Measurements from ENCODE around the gene ATP8A1.

Gene ATP8A1

DNA sequence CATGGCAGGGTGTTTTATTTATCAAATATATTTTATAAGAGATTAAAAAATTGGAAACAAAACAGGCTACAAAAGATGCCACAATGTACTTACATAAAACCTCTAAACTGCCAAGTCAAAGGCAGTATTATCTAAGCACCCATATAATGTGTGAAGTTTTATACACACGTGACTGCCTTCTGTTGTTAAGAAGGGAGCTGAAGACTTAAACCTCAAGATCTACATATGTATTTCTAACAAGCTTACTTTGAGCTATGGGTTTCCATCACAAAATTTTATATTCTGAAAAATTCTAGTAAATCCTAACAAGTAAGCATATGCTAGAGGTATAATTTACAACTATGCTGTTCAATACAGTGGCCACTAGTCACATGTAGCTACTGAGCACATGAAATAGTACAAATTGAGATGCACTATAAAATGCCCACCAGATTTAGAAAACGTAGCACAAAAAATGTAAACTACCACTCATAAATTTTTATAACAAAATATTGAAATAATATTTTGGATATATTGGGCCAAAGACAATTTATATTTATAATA, 9.8 kb downstream of the ATP8A1 start:
- no peak for DNase-seq

DNA sequence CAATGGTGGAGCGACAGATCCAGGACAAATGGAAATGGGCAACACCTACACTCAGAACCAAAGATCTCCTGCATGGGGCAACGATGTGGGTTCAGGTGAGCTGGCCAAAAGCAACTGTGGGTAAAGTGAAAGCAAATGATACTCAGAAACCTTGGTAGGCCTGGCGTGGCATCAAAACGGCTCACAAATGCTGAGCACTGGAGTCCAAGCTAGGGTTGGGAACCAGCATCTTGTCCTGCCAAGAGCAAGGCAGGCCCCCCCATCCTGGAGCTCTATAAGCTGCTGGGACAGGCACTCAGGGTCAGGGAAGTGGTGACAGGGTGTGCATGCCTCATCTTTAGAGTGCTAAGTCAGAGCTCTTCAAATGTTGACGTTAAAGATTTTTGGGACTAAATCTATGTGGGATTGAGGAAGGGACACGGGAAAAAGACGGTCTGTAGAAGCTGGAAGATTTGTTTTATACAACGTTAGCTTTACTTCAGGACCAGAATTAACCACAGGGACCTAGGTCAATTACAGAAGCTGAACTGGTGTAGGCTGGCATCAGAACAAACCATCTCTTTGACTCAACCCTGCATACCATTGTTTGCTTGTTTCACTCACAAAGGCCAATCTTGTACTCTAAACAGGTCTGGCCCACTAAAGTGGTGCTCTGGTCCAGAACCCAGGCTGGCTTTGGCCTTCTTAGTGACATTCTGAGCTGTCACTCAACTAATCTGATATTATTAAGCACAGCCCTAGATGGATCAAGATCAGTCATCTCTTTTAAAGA, 10.7 kb downstream of the ATP8A1 start:
- DNase-seq = no peak

DNA sequence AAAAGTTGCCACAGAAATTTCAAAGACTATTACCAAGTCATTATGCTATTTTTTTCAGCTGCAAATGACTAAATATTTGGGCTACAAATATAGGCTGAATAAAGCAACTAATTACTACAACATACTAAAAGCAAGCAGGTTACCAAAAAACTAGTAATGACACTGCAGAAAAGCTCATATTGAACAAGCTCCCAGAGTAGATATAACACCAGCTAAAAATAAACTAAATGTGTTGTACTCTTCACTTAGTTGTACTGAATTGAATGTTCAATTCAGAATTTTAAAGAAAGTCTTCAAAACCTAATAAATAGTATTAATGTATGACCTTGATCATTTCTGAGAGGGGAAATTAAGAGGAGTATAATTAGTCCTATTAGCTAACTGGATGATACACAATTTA, 12.0 kb downstream of the ATP8A1 start:
- DNase-seq = no peak

DNA sequence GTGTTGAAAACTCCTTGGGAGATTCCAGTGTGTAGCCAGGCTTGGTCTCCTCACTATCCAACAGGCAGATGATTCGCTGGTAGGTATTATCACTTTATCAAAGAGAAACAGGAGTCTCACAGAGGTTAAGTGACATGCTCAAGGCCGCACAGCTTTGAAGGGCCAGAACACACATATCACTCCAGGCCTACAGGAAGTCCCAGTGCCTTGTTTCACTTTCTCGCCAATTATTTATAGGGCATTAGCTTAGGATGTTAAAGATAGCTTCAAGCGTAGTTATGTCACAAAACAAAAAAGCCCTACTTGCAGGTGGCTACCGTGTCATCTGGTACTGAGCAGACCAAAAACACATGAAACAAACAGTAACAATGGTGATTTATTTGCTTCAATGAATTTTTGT, 13.2 kb downstream of the ATP8A1 start:
- DNase-seq = no peak

DNA sequence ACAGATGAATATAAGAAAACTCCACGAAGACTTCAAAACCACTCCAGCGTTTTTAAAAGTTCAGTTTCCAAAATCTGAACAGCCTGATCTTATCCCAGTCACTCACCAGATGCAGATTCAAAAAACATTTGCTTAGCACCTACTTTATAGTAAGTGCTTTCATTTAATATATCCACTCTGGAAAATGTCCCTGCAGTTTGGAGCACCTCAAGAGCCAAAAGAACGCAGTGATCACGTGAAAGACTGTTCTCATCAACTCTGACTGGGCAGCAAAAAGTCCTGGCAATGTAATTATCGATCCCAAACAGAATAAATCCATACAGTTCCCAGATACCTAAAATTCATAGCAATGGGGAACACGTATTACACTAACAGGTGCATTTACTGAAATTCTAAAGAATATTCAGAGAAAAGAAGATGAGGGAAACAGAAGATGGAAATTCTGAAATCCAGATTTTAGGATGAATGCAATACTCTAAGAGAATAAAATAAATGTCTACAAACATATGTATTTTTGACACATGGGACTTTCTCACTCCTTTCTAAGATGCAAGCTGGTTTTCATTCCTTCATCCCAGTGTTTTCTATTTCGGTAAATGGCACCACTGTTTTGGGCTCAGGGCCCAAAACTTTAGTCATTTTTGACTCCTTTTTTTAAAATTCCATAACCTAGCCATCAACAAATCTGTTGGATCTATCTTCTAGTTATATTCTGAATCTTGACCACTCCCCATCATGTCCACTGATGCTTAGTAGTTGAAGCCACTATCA, 13.9 kb downstream of the ATP8A1 start:
- DNase-seq = no peak

DNA sequence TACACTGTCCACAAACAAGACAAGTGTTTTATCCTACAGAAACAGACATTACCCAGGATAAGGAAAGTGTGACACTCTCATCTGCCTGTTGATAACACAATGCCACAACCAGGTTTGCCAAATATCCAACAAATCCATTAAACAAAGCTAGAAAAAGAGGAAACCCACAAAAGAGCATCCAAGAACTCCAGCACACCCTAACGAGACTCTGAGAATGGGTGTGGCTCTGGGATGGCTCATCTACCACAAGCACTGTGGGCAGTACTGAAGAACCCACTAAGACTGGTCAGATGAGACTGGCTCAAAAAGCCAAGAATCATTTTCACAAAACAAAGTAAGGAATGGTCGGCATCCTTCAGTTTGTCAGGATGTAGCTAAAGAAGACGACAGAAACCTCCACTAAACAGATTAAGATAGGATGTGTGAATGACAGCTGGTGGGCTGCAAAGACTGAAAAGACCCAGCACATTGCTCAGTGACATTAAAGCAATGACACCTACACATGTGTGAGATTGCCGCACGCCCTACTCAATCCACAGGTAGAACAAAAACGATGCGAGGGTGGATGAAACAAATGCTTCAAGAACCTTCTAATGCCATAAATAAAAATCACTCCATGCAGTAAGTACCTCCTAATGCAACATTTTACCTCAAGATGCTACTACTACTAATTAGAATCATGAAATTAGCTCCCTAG, 14.7 kb downstream of the ATP8A1 start:
- no peak for DNase-seq

DNA sequence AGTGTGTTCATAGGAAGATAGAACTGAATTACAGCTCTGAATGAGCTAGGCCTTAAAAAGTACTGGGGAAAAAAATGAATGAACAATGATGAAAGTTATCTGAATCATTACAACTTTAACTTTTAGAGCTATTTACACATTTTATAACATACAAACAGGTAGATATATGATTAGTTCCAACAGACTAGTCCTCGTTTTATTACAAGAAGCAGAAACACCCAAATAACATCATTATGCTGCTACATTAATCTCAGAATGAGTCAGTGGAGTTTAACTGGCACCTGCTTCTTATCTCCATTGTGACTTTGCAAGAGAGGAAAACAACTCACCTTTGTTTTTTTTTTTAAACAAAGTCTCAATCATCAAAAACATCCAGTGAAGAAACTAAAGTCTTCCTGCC, 15.2 kb downstream of the ATP8A1 start:
- DNase-seq = no peak

DNA sequence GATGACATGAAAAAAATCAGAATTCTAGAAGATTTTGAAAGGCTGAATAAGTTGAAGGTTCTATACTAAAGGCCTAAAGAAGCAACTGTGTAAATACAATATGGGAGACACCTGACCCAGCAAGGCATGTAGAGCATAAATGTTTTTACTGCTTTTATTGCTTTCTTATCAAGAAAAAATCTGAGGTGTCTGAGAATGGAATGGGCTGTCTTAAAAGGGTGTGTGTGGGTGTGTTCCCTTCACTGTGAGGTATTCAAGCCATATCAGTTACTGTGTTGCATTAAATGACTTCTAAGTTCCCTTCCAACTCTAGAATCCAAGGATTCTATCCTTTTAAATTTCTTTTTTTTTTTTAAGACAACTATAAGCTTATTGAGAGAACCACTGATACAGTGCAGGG, 15.7 kb downstream of the ATP8A1 start:
- no peak for DNase-seq

DNA sequence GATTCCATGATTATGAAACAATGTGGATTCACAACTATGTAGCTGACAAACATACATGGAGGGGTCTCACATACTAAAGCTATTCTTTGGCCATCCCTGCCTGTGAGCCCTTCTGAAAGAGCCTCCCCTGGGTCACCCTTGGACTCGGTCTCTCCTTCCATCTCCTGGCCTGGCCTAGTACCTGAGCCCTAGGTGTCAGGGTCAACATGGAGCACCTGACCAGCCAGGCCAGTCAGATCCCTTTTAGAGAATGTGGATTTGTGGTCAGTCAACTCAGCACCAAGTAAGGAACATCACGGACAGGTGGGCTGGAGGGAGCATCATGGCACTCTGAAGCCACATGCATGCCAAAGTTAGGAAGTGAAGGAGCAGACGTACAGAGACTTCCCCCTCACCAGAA, 16.3 kb downstream of the ATP8A1 start:
- no peak for DNase-seq

DNA sequence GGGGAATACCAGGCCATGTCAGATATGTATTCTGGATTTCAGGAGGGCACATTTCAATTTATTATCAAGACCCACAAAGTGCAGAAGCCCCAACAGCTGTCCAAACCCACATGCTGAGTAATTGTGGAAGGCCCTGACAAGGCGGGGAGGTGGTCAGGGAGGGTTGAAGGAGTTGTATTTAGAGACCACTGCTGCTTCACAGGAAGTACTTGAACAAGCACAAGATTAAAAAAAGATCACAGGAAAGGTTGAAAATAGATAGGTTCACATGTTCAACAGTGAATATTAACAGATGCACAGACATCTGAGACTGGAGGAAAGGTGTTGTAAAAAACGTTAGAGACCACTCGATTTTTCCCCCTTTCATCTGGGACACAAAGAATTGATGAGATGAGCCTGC, 17.9 kb downstream of the ATP8A1 start:
- DNase-seq = no peak

DNA sequence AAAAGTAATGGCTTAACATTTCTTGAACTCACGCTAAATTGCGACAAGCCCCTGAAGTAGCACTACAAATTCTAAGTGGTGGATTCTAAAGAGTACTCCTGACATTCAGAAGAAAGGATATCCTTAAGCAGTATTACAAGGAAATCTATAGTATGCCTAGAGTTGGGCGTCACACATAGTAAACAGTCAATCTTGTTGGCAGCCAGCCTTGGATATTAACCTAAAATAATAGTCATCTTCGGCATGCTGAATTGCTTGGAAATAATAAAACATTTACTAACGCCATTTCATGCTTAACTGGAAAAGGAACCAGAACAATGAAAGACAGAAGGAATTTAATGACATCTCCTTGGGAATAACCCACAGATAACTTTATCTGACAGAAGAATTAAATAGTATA, 18.6 kb downstream of the ATP8A1 start:
- no peak for DNase-seq

DNA sequence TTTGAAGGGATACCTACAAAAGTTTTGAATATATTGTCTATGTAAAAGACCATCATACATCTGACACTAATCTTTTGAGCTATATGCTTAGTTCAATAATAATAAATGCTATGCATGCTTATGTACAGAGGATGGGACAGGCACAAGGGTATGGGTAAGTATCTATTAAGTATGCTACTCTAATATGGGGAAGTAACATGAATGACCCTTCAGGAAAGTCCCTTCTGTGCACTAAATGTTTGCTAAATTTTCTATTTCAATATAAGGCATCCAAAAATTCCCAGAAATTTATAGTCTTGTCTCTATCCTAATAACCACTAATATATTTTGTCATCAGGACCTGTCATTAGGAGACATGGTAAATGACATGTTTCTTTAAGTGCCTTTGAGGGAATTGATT, 19.0 kb downstream of the ATP8A1 start:
- DNase-seq = no peak

DNA sequence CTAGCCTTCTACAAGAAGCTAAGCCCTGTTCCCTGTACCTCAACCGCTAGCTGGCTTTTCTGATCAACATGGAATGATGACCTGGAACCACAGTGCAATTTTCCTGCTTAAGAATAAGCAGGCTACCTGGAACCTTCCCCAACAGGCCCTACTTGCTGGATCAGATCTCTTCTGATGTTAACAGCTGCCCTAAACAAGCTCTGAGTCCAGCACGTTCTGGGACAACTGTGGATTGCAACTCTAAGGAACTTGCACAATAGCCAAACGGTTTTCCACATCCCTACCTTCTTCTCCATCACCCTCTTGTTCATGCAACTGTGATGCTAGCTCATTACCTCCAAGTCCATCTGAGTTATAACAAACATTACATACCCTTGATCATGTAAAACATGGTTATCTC, 19.8 kb downstream of the ATP8A1 start:
- DNase-seq = no peak

DNA sequence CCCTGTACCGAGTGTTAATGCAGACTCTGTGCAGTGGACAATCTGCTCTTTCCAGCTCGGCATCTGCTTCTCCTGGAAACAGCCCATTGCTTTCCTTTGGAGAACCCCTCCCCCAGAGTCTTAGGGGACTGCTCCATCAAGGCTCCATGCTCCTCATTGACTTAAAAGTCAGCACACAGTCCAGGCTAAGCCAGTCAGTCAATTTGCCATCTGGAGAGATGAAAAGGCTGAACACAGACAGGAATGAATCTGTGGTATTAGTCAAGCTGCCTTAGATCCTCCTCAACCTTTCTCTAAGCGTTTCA, 20.3 kb downstream of the ATP8A1 start:
- DNase-seq = no peak

DNA sequence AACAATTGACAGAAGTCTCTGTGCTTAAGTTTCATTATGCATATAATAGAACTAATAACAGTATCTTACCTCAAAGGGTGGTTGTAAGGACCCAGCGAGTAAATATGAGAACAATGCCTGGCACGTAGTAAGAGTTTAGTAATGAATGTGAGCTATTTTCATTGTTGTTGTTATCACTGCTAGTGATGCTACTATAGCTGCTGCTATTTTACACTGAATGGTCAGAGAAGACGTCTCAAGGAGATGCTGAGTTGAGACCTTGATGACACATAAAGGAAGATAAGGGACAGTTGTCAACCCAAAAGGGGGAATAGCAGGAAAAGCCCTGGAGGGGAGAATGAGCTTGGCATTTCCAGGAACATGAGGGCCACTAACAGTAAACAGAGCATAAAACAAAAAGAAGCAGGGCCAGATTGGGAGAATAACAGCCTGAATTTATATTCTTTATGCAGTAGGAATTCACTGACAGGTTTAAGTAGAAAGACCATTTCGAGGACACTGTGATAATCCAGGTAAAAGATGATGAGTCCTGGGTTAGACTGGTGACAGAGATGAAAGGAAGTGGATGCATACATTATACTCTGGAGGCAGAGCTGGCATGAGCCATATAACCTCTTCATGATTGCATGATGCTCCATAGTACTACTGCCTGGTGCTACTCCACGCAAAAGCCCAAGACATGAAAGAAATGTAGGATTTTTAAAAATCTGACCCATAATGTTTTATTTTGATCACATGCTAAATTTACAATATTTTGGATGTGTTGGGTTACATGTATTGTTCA, 23.1 kb downstream of the ATP8A1 start:
- no peak for DNase-seq

DNA sequence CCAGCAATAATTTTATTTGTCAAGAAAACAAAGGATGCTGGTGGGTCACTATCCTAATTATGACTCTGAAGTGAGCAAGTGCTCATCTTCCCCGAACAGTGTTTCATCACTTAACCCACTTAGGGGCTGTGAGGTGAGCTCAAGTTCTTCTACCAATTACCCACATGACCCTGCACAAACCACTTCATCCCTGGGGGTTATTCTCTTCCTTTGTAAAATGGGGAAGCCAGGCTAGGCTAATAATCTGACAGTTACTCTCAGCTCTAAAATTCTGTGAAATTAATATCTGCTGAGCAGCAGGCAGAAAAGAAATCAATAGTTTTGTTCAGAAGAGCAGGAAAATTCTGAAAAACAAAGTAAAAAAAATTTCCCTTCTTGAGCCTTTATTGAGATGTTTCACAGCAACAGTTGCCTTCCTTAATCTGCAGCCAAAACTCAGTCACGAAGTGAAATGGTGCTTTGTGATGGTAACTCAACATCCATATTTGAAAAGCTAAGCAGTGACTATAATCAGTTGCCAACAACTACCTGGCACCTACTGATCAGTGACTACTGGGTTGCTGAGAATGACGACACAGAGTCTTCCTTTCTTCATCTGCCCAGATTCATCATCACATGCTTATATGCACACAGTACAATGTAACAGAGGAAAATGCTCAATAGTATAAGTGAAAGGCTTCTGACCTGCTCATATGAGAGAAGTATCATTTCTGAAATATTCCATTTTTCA, 24.1 kb downstream of the ATP8A1 start:
- DNase-seq = no peak

DNA sequence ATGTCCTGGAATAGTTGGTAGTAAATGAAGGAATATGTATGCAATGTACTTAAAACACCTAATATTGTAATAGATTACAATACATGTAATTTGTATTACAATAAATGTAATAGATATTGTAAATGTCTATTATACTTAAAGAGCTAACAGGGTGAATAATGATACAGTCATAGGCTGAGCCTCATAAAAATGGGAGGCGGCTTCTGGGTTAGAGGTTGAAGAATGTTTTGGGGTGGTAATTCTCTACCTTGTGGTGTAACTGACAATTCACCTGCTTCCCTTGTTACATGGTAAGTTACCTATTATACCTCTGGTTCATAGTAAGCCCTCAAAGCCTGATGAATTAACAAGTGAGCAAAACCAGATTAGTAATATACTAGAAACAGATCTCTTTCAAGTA, 26.0 kb downstream of the ATP8A1 start:
- DNase-seq = no peak

DNA sequence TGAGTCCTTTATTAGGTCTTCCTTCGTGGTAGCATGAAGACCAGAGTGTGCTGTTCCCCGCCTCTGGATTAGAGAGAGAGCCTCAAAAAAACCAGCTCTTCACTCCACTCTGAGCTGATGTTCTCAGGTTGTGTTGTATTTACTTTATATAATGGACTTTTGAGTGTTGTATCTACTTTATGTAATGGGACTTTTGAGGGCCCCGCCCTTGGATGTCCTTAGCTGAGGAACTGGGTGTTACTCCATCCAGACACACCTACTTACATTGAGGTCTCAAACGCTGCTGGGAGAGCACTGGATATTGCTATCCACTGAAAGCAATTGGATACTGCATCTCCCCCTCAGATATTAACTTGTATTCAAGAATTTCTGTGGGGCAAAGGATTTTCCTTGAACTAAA, 28.2 kb downstream of the ATP8A1 start:
- DNase-seq = no peak

DNA sequence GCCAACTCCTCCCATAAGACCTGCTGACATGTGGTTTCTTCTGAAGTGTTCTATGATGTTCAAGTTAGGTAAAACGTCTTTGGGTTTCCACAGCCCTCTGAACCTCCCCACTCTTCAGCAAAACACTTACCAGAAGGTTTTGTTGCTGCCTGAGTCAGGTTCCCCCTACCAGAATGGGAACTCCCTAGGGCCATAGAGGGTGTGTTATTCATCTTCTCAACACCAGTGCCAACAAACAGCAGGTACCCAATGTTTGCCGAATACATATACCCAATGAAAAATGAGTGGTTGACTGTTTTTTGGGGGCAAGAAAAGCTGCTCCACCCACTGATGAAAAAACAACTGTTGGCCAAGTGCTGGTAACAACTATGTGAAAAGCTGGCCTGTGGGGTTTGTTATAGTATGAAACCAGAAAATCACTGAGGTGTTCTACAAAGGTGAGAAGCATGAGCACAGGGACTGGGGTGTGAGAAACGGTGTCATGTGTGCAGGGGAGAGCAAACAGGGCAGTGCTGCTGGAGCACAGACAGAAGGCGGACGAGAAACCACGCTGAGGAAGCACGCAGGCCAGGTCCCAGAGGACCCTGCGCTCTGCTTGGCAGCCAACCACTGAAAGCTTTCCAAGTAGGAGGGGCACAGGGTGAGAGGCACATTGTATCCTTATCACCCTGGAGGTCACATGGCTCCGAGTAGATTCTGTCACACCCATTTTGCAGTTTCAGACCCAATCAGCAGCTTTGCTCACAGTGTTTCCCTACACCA, 28.8 kb downstream of the ATP8A1 start:
- DNase-seq = peak; percentile 71

DNA sequence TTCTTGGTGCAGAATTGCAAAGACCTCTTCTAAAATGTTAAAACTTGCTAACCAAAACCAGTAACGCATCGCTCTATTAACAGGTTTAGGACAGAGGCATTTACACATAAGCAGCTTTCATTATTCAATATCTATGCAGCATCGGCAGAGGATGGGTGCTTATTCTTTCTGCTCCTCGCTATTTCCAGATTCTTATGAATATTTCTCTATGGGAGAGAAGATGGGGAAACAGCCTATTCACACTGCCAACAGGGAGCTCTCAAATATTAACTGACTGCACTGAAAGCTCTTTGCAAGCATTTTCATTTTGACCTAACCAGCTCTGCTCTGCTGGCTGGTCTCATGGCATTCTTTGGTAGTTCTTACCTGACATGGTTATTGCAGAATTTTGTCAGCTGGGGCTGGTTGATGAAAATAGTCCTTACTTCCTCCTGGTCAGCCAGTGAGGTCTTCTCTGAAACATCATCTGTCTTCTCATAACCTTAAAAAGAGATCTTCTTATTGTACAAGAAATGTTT, 30.2 kb downstream of the ATP8A1 start:
- no peak for DNase-seq

DNA sequence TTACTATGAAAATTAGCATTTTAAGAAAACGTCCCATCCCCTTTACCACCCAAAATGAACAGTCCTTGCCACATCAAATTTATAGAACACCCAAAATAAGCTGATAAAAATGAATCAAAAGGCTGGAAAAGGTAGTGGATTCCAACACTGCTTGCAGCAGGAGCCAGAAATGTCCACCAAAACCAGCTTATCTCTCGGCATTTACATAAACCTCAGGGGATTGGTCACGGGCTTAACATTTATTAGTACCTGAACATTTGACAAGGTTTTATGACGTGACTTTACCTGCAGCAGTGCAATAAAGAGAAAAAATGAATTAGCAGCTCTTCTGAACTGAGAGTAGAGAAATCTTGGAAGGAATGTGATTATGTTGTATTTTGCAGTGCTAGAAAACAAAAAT, 31.6 kb downstream of the ATP8A1 start:
- DNase-seq = no peak
